Effector memory CD8-positive, alpha-beta T cell (primary cell): ENCODE measurements around the gene TCF25.
"Not testable (repeated sequence)": the region's sequence is repeated elsewhere in the genome, so short reads cannot be mapped to it uniquely, and the experiment has no call there.

Experiments used
- ATAC-seq: fragments of 150-1000 bp; cut with Tn5 transposase; replicated peaks from 2 replicates; pipeline ENCODE4 v1.10.0; 2021; ENCODE audit warnings: mild to moderate bottlenecking, moderate library complexity
- DNase-seq, 3 experiments: peaks; one replicate each; pipeline ENCODE4 v3.0.0; 2021
- H3K27ac Mint-ChIP-seq, 2 donors: one replicate each; pipeline ENCODE4 v1.8.0; 2022; ENCODE audit warnings: mild to moderate bottlenecking in 2 of 2, mixed read lengths in 2 of 2, moderate library complexity in 2 of 2
- H3K27me3 Mint-ChIP-seq, 2 donors: one replicate each; pipeline ENCODE4 v1.8.0; 2022; ENCODE audit warnings: mixed read lengths in 2 of 2
- H3K36me3 Mint-ChIP-seq: one replicate; pipeline ENCODE4 v1.8.0; 2022; ENCODE audit warnings: mild to moderate bottlenecking, moderate library complexity, mixed read lengths; ENCODE audit not compliant: insufficient read depth
- H3K4me1 Mint-ChIP-seq, 2 donors: one replicate each; pipeline ENCODE4 v1.8.0; 2022; ENCODE audit warnings: low read depth in 2 of 2, mixed read lengths in 2 of 2
- H3K4me3 Mint-ChIP-seq, 2 donors: one replicate each; pipeline ENCODE4 v1.8.0; 2022; ENCODE audit warnings: mild to moderate bottlenecking in 2 of 2, mixed read lengths in 2 of 2, moderate library complexity in 2 of 2
- H3K9me3 Mint-ChIP-seq, 2 donors: one replicate each; pipeline ENCODE4 v1.8.0; 2022; ENCODE audit warnings: mixed read lengths in 2 of 2

TCF25 gene

DNA sequence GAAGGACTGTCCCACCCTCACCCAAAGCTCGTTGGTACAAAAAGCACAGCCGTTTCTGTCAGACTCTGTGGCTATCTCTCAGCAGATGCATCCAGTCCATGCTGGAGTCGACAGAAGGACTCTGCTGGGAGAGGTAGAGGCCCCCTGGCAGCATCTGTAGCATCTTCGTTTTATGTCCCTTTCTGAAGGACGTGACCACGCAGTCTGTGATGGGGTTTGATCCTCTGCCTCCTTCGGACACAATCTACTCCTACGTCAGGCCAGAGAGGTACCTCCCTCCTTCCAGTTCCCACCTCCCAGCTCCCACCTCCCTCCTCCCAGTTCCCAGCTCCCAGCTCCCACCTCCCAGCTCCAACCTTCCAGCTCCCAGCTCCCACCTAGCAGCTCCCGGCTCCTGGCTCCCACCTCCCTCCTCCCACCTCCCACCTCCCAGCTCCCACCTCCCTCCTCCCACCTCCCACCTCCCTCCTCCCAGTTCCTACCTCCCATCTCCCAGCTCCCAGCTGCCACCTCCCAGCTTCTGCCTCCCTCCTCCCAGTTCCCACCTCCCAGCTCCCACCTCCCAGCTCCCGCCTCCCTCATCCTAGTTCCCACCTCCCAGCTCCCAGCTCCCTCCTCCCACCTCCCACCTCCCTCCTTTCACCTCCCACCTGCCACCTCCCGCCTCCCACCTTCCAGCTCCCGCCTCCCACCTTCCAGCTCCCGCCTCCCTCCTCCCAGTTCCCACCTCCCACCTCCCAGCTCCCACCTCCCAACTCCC, 33.8 kb downstream of the TCF25 start:
- DNase-seq, result no peak
- Mint-ChIP-seq H3K9me3 (no peaks in the 10 kb centered on the region), H3K27me3 (no peaks in the 10 kb centered on the region), H3K36me3 (peaks cover 59% of the 10 kb centered on the region), H3K27ac (no peak overlapping the region), H3K4me3 (no peak overlapping the region), H3K4me1 (peaks cover 3 to 7% of the 10 kb centered on the region in 2 donors)
- ATAC-seq, result no peak

DNA sequence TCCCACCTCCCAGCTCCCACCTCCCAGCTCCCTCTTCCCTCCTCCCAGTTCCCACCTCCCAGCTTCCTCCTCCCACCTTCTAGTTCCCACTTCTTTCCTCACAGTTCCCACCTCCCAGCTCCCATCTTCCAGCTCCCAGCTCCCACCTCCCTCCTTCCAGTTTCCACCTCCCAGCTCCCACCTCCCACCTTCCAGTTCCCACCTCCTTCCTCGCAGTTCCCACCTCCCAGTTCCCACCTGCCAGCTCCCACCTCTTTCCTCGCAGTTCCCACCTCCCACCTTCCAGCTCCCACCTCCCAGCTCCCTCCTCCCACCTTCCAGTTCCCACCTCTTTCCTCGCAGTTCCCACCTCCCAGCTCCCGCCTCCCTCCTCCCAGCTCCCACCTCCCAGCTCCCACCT, 34.8 kb downstream of the TCF25 start:
- ATAC-seq, result no peak
- Mint-ChIP-seq H3K9me3 (no peaks in the 10 kb centered on the region), H3K27ac (peak overlapping the region in 1 of 2 donors; percentile 44), H3K4me3 (no peak overlapping the region), H3K4me1 (peaks cover 6 to 7% of the 10 kb centered on the region in 2 donors), H3K36me3 (peaks cover 54% of the 10 kb centered on the region), H3K27me3 (no peaks in the 10 kb centered on the region)
- no peak for DNase-seq

DNA sequence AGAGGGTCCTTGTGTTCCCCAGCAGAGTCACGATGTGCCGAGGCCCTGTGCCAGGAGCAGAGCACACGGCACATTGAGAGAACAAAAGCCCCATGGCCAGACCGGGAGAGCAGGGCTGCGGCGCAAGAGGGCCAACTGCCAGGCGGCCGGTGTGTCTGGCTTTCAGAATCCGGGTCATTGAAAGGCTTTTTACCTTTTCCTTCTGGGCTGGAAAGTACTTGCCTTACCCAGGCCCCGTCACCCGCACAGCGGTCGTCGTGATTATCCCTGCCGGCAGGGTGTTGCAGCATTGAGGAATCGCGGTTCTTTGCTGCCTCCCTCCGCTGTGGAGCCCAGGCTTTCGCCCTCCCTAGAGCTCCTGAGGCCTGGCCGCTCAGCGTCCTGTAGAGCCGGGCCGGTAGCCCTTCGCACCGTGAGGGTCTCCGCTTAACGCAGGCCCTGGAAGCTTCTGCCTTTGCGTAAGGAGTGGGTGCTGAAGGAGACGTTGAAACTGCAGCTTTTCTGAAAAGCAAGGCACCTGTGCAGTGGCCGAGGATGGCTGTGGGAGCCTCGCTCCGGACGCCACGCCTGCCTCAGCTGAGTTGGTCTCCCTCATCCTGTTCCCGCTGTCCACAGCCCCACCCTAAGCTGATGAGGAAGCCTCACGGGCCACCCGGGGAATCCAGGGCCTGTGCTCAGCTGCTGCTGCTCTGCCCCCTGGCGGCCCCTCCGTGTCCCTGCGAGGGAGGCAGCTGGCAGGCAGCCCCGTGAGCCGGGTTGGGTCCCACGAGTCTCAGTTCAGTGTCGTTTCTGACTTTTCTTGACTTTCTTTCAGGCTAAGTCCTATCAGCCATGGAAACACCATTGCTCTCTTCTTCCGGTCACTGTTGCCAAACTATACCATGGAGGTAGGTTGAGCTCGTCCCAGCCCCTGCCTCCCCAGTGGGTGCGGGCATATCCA, 36.7 kb downstream of the TCF25 start:
- DNase-seq, result peak; percentile 55 to 67 (median 63)
- Mint-ChIP-seq H3K27me3 (no peaks in the 10 kb centered on the region), H3K9me3 (no peaks in the 10 kb centered on the region), H3K4me3 (no peak overlapping the region), H3K36me3 (peaks cover 37% of the 10 kb centered on the region), H3K27ac (peak overlapping the region in 1 of 2 donors; percentile 13), H3K4me1 (peaks cover 13% of the 10 kb centered on the region in 2 donors)
- peak; percentile 86 for ATAC-seq

DNA sequence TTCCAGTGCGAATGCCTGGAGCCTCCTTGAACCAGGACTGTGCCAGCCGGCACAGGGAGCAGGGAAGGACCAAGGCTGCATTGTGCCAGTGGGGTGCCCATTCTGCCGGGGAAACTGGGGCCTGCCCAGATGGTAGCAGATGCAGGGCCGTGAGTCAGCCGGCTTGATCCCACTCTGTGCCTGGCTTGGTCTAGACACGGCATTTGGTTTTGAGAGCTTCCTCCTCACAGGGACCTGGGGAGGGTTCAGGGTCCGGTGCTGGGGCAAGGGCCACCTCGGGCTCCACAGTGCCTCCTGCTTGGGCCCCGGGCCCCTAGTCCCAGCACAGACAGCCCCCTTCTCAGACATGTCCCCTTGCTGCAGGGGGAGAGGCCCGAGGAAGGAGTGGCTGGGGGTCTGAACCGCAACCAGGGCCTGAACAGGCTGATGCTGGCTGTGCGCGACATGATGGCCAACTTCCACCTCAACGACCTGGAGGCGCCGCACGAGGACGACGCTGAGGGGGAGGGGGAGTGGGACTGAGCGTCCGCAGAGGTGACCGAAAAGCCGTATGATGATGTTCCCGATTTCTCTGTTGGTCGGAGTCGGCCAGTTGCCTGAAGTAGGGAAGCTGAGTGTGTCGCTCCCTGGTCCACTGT, 37.4 kb downstream of the TCF25 start:
- ATAC-seq, result no peak
- Mint-ChIP-seq H3K4me3 (no peak overlapping the region), H3K27ac (peak overlapping the region in 1 of 2 donors; percentile 13), H3K27me3 (no peaks in the 10 kb centered on the region), H3K4me1 (peaks cover 13 to 14% of the 10 kb centered on the region in 2 donors), H3K36me3 (peaks cover 36% of the 10 kb centered on the region), H3K9me3 (no peaks in the 10 kb centered on the region)
- DNase-seq, result no peak

DNA sequence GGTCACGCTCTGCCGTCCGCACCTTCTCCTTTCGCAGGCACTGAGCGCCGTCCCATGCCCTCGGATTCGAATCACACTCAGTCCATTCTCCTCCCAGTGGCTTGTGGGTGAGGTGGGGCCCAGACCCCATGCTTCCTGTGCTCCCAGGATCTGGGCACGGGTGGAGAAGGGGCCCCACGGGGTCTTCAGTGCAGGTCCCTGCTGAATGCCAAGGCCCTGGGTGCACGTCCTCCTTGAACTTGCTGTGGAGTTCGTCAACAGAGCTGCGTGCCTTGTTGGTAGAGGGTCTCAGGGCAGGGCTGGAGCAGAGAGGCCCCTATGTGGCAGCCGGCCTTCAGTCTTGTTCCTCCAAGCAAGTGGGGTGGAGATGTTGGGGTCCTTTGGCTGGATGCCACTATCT, 38.0 kb downstream of the TCF25 start:
- no peaks in the 10 kb centered on the region for H3K9me3 Mint-ChIP-seq
- peaks cover 13 to 14% of the 10 kb centered on the region in 2 donors for H3K4me1 Mint-ChIP-seq
- H3K27ac Mint-ChIP-seq, result no peak overlapping the region
- no peaks in the 10 kb centered on the region for H3K27me3 Mint-ChIP-seq
- ATAC-seq (no peak), DNase-seq (no peak)
- no peak overlapping the region for H3K4me3 Mint-ChIP-seq
- peaks cover 33% of the 10 kb centered on the region for H3K36me3 Mint-ChIP-seq

DNA sequence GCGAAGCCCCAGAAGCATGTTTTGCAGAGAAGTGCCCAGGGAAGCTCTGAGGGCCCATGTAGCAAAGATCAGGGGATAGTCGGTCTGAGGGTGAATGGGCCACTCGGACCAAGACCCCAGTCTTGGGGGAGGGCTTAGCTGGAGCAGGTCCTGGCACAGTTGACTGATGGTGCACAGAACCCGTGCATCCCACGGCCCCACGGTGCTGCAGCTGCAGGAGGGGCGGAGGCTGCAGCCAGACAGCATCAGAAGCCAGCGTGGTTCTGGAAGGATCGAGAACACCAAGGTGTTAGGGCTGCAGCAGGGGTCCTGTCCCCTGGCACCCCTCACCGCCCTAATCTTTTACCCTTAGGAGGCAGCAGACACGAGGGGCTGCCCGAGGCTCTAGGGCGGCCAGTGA, 38.8 kb downstream of the TCF25 start:
- Mint-ChIP-seq H3K27me3 (no peaks in the 10 kb centered on the region), H3K9me3 (no peaks in the 10 kb centered on the region), H3K4me3 (no peak overlapping the region), H3K27ac (no peak overlapping the region), H3K4me1 (peaks cover 13 to 14% of the 10 kb centered on the region in 2 donors), H3K36me3 (peaks cover 33% of the 10 kb centered on the region)
- no peak for ATAC-seq
- no peak for DNase-seq

DNA sequence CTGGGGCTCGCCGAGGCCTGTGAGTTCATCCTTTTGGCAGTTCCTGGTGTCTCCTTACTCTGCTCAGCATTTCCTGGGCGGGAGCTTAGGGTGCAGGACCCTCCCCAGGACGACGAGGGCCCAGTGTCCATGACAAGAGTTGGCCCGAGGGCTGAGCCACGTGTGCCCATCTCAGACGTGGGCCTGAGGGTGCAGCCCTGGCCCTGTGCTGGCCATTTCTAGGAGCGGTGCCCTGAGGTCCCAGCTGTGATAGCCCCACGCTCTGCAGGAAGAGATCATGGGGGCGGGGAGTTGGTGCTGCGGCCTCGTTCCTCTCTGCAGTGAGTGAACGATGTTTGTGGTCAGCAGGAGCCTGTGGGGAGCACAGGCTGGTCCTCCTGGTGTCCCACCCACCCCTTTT, 39.2 kb downstream of the TCF25 start:
- Mint-ChIP-seq H3K4me3 (no peak overlapping the region), H3K4me1 (peaks cover 15 to 16% of the 10 kb centered on the region in 2 donors), H3K36me3 (peaks cover 33% of the 10 kb centered on the region), H3K27me3 (no peaks in the 10 kb centered on the region), H3K27ac (no peak overlapping the region), H3K9me3 (no peaks in the 10 kb centered on the region)
- DNase-seq (no peak), ATAC-seq (no peak)

DNA sequence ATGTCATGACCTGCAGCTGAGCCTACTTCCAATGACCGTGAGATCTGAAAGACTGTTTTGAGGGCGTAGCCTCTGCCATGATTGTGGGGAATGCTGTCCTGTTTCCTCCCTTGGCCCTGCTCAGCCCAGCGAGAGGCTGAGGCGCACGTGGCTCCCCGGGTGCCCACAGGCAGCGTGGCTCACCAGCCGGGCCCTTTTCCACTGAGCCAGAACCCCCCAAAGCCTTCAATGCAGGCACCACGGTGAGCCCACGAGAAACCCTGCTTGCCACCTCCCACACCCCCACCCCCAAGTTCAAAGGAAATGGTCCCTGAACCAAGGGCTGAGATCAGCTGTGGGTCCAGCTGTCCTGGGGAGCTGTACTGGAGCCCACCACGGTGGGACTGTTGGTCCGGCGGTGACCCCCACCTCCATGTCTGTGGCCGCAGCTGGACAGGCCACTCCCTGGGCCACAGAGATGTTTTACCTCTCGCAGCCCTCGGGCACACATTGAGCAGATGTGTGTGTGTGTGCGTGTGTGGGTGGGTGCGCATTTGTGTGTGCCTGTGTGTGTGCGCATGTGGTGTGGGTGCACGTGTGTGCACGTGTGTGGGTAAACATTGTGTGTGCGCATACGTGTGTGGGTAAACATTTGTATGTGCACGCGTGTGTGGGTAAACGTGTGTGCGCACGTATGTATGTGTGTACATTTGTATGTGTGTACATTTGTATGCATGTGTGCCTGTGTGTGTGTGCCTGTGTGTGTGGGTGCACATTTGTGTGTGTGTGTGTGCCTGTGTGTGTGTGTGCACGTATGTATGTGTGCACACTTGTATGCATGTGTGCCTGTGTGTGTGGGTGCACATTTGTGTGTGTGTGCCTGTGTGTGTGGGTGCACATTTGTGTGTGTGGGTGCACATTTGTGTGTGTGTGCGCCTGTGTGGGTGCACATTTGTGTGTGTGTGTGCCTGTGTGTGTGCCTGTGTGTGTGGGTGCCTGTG, 40.3 kb downstream of the TCF25 start:
- Mint-ChIP-seq H3K27ac (no peak overlapping the region), H3K9me3 (no peaks in the 10 kb centered on the region), H3K4me1 (peaks cover 21% of the 10 kb centered on the region in 2 donors), H3K4me3 (no peak overlapping the region), H3K36me3 (peaks cover 35% of the 10 kb centered on the region), H3K27me3 (peaks cover 0 to 5% of the 10 kb centered on the region in 2 donors)
- DNase-seq, result no peak
- ATAC-seq, result no peak

DNA sequence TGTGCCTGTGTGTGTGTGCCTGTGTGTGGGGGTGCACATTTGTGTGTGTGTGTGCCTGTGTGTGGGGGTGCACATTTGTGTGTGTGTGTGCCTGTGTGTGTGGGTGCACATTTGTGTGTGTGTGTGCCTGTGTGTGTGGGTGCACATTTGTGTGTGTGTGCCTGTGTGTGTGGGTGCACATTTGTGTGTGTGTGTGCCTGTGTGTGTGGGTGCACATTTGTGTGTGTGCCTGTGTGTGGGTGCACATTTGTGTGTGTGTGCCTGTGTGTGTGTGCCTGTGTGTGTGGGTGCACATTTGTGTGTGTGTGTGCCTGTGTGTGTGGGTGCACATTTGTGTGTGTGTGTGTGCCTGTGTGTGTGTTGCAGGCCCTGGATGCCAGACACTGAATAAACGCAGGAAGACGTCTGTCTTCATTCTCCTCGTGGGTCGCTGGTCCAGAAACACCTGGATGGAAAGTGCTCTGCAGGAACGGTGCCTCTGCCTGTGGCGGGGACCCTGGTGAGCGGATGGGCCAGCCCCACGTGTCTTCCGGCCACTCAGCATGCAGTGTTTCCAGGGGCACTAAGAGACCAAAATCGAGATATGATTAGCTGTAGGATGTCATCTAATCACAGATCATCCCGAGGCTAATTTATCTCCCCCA, 41.4 kb downstream of the TCF25 start:
- H3K9me3 Mint-ChIP-seq, DNase-seq, H3K4me3 Mint-ChIP-seq, H3K27ac Mint-ChIP-seq, ATAC-seq: not testable (repeated sequence)
- H3K36me3 Mint-ChIP-seq, result peaks cover 28% of the 10 kb centered on the region
- H3K4me1 Mint-ChIP-seq, result peaks cover 27 to 28% of the 10 kb centered on the region in 2 donors
- peaks cover 3 to 16% of the 10 kb centered on the region in 2 donors for H3K27me3 Mint-ChIP-seq

DNA sequence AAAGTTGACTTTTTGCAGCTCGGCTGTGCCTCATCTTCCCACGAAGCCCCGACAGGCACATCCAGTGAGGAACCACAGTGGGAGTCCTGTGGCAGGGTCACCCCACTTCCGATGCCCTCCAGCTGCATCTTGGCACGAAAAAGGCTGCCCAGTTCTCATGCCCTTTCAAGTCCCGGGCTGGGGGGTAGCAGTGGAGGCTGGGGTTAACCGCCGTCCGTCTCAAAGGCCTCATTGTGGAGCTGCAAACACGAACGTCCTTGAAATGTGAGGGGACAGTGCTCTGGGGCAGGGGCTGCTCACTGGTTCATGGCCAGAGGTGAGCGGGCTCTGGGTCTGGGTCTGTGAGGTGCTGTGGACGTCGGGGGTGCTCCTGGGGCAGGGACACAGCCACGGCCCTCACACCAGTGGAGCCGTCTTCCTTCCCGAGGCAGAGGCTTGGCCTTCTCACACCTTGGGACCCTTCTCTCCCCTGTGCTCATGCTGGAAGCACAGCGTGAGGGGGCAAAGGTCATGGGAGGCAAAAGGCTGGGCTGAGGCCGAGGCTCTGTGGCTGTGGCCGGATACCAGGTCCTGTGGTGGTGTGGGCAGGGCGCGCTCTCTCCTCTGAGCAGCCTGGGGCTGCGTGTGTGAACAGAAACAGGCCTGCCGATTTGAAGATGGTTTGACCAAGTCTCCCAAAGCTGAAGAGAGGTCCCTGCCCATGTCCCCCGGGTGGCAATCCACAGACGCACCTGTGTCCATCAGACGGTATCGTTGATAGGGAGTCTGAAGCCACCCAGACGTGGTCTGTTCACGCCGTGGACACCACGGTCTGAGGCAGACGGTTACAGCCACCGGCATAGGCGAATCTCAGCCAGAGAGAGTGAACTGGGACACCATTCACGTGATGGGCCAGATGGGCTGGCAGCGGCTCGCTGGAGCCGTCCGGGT, 42.2 kb downstream of the TCF25 start:
- Mint-ChIP-seq H3K9me3 (no peaks in the 10 kb centered on the region), H3K27ac (no peak overlapping the region), H3K27me3 (peaks cover 8 to 24% of the 10 kb centered on the region in 2 donors), H3K36me3 (peaks cover 26% of the 10 kb centered on the region), H3K4me1 (peaks cover 31% of the 10 kb centered on the region in 2 donors), H3K4me3 (peak overlapping the region in 1 of 2 donors; percentile 44)
- no peak for DNase-seq
- ATAC-seq, result no peak

DNA sequence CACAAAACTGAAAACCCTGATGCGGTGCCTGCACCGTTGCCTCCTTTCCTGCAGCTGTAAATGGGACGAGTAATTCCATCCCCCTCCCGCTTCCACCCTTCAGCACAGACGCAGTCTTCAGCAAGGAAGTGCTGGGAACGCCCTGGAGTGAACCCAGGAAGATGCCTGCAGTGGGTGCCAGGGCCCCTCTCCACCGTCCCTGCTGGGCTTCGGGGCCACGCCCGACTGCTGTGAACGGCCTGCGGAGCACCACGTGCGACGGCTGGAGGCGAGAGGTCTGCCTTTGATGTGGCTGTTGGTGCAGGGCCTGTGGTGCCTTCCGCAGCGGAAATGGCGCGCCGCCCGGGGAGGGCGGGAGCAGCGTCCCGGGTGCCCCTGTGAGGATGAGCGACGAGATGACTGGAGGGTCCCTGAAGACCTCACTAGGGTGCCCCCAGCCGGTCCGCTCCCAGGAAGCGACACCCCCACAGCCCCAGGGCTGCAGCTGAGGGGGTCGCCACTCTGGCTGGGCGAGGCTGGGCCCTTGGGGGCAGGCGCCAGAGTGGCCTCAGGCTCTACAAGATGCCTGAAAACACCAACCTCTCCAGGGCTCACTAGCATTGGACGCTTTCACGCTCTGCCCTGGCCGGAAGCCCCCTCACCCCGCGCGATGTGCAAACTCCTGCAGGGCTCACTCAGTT, 44.5 kb downstream of the TCF25 start:
- DNase-seq (peak; percentile 79 to 81 (median 79)), ATAC-seq (peak; percentile 92)
- peak overlapping the region; percentile 52 to 57 for H3K27ac Mint-ChIP-seq
- H3K27me3 Mint-ChIP-seq, result peaks cover 14 to 46% of the 10 kb centered on the region in 2 donors
- no peaks in the 10 kb centered on the region for H3K9me3 Mint-ChIP-seq
- H3K36me3 Mint-ChIP-seq, result peaks cover 16% of the 10 kb centered on the region
- peaks cover 34% of the 10 kb centered on the region in 2 donors for H3K4me1 Mint-ChIP-seq
- H3K4me3 Mint-ChIP-seq, result peak overlapping the region; percentile 82 to 84
